Activated CD8-positive, alpha-beta memory T cell treated with anti-CD3 and anti-CD28 coated beads for 1 hour (primary cell): ENCODE data around the gene MUTYH.

Experiments
- DNase-seq, 2 donors: peaks; one replicate each; pipeline ENCODE4 v3.0.0-alpha.2; 2020; ENCODE audit warnings: low read depth in 1 of 2; ENCODE audit errors: extremely low read depth in 1 of 2

MUTYH gene

GRCh38 chr1:45282351-45282750 lies 57.9 kb downstream of the MUTYH start:
- DNase-seq: no peak
